Measurements from ENCODE around the gene CSNK1G1.

The CSNK1G1 gene

DNA sequence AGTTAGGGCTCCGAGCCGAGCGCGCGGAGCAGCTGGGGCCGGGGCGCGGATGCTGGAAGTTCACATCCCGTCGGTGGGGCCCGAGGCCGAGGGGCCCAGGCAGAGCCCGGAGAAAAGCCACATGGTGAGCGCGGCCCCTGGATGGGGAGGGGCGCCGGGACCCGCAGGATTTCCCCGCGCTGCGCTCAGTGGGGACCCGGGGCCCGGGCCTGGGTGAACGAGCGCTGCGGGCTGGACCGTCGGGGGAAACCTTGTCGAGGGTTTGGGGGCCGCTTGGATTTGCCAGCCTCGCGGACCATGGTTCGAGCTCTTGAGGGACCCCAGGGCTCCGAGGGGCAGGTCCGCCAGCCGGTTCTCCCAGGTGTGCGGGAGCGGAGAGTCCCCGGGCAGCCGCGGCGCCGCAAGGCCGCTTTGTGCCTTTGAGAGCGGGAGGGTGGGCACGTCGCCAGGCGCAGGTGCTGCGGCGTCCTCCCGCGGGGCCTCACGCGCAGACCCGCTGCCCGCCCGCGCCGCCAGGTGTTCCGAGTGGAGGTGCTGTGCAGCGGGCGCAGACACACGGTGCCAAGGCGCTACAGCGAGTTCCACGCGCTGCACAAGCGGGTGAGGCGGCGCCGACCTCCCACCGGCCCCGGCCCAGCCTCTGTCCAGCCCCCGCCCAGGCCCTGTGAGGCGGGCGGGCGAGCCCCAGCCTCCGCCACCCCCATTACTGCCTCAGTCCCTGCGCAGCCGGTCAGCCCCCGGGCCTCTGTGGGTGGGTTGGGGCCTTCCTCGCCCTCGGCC, 204.1 kb downstream of the CSNK1G1 start, which contains the start of gene SNX22:
Gene SNX22, plus strand, starts transcription at position 5 of the 780 bp plus-strand sequence. Its CDS starts 45 bp downstream, at position 50.
- no peak for DNase-seq

GRCh38 chr15:64149893-64150578, 205.9 kb downstream of the CSNK1G1 start:
- no peak for DNase-seq

DNA sequence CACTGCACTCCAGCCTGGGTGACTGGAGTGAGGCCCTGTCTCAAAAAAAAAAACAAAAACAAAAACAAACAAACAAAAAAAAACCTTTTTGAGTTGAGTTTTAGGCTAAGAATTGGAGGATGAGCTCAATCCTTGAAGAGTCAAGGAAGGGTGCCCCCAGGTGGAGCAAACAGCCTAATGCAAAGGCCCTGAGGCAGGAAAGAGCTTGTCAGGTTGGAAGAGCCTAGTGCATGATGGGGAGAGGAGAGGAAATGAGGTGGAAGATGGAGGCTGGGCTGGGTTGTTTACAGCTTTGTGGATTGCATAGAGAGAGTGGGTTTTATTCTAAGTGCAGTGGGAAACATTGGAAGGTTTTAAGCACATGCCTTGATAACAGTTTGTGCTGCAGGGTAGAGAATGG, 206.5 kb downstream of the CSNK1G1 start:
- DNase-seq = no peak

DNA sequence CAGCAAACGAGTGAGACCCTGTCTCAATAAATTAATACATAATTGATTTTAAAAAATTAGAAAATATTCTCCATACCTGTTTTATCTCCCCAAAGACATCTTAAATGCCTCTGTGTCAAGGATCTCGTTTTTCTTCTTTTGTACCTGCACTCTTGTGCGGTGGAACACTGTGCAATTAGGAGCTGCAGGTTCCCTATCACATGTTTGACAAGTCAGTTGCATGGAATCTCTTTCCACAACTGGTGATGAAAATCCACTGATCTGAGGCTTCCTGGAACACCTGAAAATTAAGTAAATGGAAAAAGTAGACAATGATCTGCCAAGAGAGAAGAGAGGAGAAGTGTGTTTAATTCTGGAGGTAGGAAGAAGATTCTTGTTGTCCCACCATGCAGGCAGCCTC, 207.4 kb downstream of the CSNK1G1 start:
- no peak for DNase-seq

DNA sequence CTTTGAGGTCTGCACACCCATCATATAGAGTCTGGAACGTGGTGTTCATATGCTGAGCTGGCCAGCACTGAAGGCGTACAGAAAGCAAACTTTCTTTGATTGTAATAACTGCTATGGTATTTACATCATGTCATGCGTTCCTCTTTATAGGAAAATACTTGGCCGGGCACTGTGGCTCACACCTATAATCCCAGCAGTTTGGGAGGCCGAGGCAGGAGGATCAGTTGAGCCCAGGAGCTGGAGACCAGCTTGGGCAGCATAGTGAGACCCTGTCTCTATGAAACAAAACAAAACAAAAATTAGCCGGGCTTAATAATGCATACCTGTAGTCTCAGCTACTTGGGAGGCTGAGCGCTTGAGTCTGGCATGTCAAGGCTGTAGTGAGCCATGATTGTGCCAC, 207.8 kb downstream of the CSNK1G1 start:
- no peak for DNase-seq

- no peak for DNase-seq
These were observed 208.9 kb downstream of the CSNK1G1 start for GRCh38 chr15:64146885-64147681.

DNA sequence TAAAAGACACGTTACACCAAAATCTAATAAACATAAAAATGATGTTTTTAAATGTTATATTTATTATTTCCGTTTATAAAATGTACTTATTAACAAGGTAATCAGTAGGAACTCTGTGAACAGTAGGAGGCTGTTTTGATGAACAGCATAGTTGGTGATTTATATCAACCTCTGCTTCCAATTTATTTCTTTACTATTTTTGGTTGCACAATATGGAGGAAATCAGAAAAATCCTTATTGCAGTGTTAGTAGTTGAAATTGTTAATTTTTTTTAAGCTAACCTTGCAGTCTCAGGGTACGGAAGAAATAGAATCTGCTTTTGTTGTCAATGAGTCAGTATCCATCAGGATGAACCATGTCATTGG, 209.5 kb downstream of the CSNK1G1 start:
- no peak for DNase-seq

GRCh38 chr15:64146041-64146440, 209.9 kb downstream of the CSNK1G1 start:
- DNase-seq = no peak

DNA sequence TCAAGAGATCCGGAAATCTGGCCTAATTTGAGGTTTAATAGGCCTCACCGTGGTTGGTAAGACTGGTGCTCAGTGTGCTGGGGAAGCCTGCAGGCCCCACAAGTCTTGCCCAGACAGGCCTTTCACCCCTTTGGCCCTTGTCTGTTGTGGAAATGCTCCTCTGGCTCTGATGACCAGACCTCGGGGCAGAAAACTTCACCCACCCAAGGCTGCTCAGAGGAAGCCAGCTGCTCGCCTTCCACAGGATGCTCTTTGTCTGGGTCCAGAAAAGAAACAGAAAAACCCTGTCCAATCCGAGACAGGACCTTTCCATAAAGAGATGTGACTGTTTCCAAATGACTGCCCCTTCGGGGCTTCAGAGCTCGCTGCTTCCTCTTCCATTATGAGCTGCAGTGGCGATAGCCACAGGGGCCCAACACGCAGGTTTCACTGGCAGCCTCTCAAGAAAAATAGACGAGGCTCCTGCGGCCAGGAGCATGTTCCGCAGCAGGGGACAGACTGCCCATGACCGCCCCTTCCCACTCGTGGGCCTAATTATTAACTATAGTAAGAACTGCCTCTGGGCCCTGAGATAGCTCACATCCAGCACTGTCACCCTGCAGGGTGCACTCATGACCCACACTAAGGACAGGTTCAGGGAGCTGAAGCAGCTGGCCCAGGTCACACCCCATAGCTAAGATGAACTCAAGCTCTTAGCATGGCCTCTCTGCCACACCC, 211.2 kb downstream of the CSNK1G1 start:
- no peak for DNase-seq

DNA sequence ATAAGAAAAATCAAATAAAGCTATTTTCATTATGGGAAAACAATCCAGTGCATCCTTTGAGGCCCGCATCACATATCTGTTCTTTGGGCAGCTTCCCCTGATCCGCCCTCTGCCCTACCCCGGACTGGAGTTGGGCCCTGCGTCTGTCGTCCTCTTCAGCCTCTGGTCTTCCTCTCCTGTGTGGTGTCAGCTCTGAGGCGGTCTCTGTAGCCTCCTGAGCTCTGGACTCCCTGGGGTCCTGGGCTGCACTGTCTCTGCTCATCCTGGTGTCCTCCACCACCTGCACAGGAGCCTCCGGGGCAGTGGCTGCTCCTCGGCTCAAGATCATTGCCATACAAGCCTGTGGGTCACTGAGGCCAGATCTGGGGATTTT, 211.8 kb downstream of the CSNK1G1 start:
- DNase-seq = no peak

- DNase-seq = no peak
These were observed 212.7 kb downstream of the CSNK1G1 start for GRCh38 chr15:64143276-64143675.

GRCh38 chr15:64141798-64142512, 214.0 kb downstream of the CSNK1G1 start:
- DNase-seq = no peak

- DNase-seq = no peak
These were observed 217.5 kb downstream of the CSNK1G1 start for GRCh38 chr15:64138331-64138941.

GRCh38 chr15:64137226-64137833, 218.6 kb downstream of the CSNK1G1 start:
- no peak for DNase-seq

DNA sequence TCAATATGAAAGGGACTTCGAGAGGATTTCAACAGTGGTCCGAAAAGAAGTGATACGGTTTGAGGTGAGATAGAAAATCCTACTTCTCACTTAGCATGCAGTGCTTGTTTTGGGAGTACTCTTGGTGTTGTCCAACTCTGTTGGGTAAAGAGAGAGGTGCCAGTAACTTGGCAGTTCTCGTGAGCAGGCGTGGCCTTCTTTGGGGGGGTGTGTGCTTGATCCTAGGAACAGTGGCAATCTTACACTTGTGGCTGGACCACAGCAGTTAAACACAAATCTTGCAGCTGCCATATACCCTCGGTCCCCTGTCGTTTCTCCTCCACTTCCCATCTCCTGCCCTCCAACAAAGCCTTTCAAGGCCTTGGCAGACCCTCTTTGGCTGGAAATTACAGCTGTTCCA, 219.6 kb downstream of the CSNK1G1 start:
- DNase-seq = no peak

DNA sequence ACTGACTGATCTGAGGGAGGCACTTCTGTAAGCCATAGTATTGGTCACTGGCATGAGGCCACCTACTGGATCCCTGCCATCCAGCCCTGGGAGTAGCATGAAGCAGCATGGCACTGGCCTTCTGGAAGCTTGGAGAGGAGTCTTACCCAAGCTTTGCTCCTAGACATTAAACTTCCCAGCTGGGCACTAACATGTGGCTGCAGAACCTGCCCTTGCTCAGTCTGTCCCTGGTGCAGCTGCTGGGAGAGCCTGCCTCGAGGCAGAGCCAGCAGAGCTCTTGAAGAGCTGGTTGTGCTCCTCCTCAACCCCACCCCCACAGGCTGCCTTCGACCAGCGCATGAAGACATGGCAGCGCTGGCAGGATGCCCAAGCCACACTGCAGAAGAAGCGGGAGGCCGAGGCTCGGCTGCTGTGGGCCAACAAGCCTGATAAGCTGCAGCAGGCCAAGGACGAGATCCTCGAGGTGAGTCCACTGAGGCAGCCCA, 221.6 kb downstream of the CSNK1G1 start:
- no peak for DNase-seq

- no peak for DNase-seq
These were observed 222.2 kb downstream of the CSNK1G1 start for GRCh38 chr15:64133623-64134344.

GRCh38 chr15:64132217-64132616, 223.8 kb downstream of the CSNK1G1 start:
- DNase-seq = no peak

GRCh38 chr15:64131547-64131946, 224.4 kb downstream of the CSNK1G1 start:
- DNase-seq = no peak

- DNase-seq = no peak
These were observed 225.8 kb downstream of the CSNK1G1 start for GRCh38 chr15:64130159-64130558.

All from NCI-H1436 treated with DMSO at 0.1 percent for 48 hours (cell line).